Effector CD8-positive, alpha-beta T cell (primary cell): ENCODE measurements around the gene GRK6.

Source experiments
- DNase-seq: peaks from one replicate; lab custom pipeline; 2025; lab: John Stamatoyannopoulos, UW

GRK6 gene

GRCh38 chr5:177439518-177440053 is 13.1 kb downstream of the GRK6 start:
- no peak for DNase-seq

GRCh38 chr5:177440211-177440989 is 13.9 kb downstream of the GRK6 start:
- DNase-seq: no peak

GRCh38 chr5:177440990-177441780 is 14.7 kb downstream of the GRK6 start:
- DNase-seq: no peak

GRCh38 chr5:177442066-177442826 is 15.8 kb downstream of the GRK6 start:
- no peak for DNase-seq

GRCh38 chr5:177443144-177443983 is 16.9 kb downstream of the GRK6 start:
- no peak for DNase-seq

GRCh38 chr5:177444106-177445051 is 17.9 kb downstream of the GRK6 start:
- no peak for DNase-seq

GRCh38 chr5:177445052-177445916 is 18.8 kb downstream of the GRK6 start:
- DNase-seq: peak; percentile 27

GRCh38 chr5:177445917-177446199 is 19.4 kb downstream of the GRK6 start:
- no peak for DNase-seq

- DNase-seq: peak; percentile 40
Measured at GRCh38 chr5:177446200-177447065, 20.0 kb downstream of the GRK6 start, which contains the start of gene PRR7. Gene PRR7, plus strand, starts transcription at chr5:177446814. Its CDS starts 8,254 bp downstream, at chr5:177455068.

GRCh38 chr5:177447066-177447610 is 20.7 kb downstream of the GRK6 start:
- peak; percentile 55 for DNase-seq

GRCh38 chr5:177447611-177448243 is 21.3 kb downstream of the GRK6 start:
- no peak for DNase-seq

GRCh38 chr5:177448244-177448950 is 21.9 kb downstream of the GRK6 start:
- DNase-seq: no peak

- DNase-seq: no peak
Measured at GRCh38 chr5:177449140-177450061, 22.9 kb downstream of the GRK6 start.

GRCh38 chr5:177450667-177451424 is 24.4 kb downstream of the GRK6 start:
- DNase-seq: no peak
